Small intestine (tissue), 7 donors: Measurements from ENCODE around the gene SPDYE8. TPM values are rescaled to one million over a fixed set of nuclear protein-coding genes. Genes with fewer than 3 reads are reported as not detected.
"Not testable (repeated sequence)": the region's sequence is repeated elsewhere in the genome, so short reads cannot be mapped to it uniquely, and the experiment has no call there.

Source experiments
- DNase-seq, 2 donors: peaks; one replicate each; pipeline versions ENCODE4 v3.0.0 to v3.0.0-alpha.2; 2013
- FAIRE-seq: peaks from 2 replicates; lab custom pipeline; 2012; peaks lifted over from hg19 to GRCh38; lab: Jason Lieb, UNC
- H3K27ac ChIP-seq, 3 donors: one replicate each; pipeline ENCODE4 v1.5.1; 2013; ENCODE audit warnings: low read length in 2 of 3, mild to moderate bottlenecking in 2 of 3, control low read depth in 1 of 3, inconsistent platforms in 1 of 3, low read depth in 1 of 3, moderate library complexity in 1 of 3
- H3K27me3 ChIP-seq, 3 donors: one replicate each; pipeline ENCODE4 v1.6.1; 2013; ENCODE audit warnings: low read length in 3 of 3, inconsistent platforms in 1 of 3; ENCODE audit not compliant: control insufficient read depth in 3 of 3, insufficient read depth in 3 of 3
- H3K36me3 ChIP-seq, 3 donors: one replicate each; pipeline ENCODE4 v1.6.1; 2013; ENCODE audit warnings: low read length in 3 of 3, inconsistent platforms in 1 of 3, low read depth in 1 of 3, mild to moderate bottlenecking in 1 of 3, moderate library complexity in 1 of 3; ENCODE audit not compliant: control insufficient read depth in 3 of 3, insufficient read depth in 2 of 3
- H3K4me1 ChIP-seq, 3 donors: one replicate each; pipeline ENCODE4 v1.6.1; 2013; ENCODE audit warnings: low read length in 2 of 3, inconsistent platforms in 1 of 3, low read depth in 1 of 3, mild to moderate bottlenecking in 1 of 3, moderate library complexity in 1 of 3; ENCODE audit not compliant: control insufficient read depth in 3 of 3, insufficient read depth in 2 of 3
- H3K4me3 ChIP-seq, 3 donors: one replicate each; pipeline ENCODE4 v1.5.1; 2013; ENCODE audit warnings: low read length in 3 of 3, control low read depth in 1 of 3, inconsistent platforms in 1 of 3, low read depth in 1 of 3, mild to moderate bottlenecking in 1 of 3, moderate library complexity in 1 of 3
- H3K9me3 ChIP-seq, 2 donors: one replicate each; pipeline ENCODE4 v1.6.1; 2013; ENCODE audit warnings: low read depth in 1 of 2, low read length in 1 of 2; ENCODE audit not compliant: control insufficient read depth in 2 of 2, insufficient read depth in 1 of 2
- WGBS, 3 donors: extraction: QIAGEN DNeasy Blood & Tissue Kit; methylation state at CpG; one replicate each; pipeline ENCODE4 v1.1.7; 2013; 5-methylcytosine and 5-hydroxymethylcytosine counted together
- polyA plus RNA-seq, 4 donors: library from polyadenylated mRNA; stranded (reverse) in 3 of 4; unstranded in 1 of 4; fragments of 200-250 nt in 3 of 4; fragments of 120-200 nt in 1 of 4; gene quantifications; one replicate each; pipeline versions ENCODE4 v1.2.1 to v1.2.3, GENCODE V29; 2013
- donor health status: healthy with polysubstance abuse.
- donor health status: control.
- donor health status: control.
- donor health status: Bipolar disorder and iron deficiency.
- donor health status: healthy.

SPDYE8 gene
- polyA plus RNA-seq, 4 donors: 0.28 TPM; not detected in 3

- not testable (repeated sequence) for H3K36me3 ChIP-seq, H3K4me1 ChIP-seq, DNase-seq, H3K9me3 ChIP-seq, H3K27ac ChIP-seq, FAIRE-seq, H3K4me3 ChIP-seq, H3K27me3 ChIP-seq
- WGBS, 3 donors: 15 to 38% (median 34%) methylated on average over 4 to 10 of the region's 14 CpGs
Observed at GRCh38 chr7:72990146-72990913, 39.2 kb downstream of the SPDYE8 start.

DNA sequence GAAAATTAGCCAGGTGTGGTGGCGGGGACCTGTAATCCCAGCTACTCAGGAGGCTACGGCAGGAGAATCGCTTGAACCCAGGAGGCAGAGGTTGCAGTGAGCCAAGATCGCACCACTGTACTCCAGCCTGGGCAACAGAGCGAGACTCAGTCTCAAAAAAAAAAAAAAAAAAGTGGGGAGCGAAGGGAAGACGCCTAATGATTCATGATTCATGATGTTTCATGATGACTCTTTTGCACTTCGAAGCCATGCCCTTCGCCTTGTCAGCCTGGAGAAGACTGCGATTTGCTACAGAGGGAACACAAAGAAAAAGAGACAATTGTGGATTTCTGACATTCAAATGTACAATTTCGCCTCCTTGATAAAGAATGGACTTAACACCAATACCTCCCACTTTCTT lies 47.5 kb downstream of the SPDYE8 start:
- not testable (repeated sequence) for H3K27me3 ChIP-seq, H3K27ac ChIP-seq, H3K9me3 ChIP-seq, DNase-seq, H3K4me3 ChIP-seq, H3K36me3 ChIP-seq, H3K4me1 ChIP-seq, FAIRE-seq
- WGBS, 3 donors: 96% methylated on average over 4 of the region's 11 CpGs; no CpG with 5 or more reads in 2 of the 3 donors

DNA sequence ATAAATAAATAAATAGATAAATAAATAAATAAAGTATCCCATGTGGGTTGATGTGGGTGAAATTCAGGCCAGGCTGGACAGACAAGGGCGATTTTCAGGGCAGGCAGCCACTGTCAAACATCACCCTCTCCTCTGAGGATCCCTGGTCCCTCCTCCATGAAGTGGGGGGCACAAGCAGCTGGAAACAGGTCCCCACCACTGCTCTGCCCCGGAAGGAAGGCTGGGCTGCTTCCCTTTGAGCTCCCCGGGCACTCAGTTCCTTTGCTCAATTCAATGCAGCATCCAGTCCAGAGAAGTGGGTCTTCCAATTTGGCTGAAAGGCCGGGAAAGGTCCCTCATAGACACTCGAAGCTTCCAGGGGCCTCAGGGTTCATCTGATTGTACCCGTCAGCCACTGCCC lies 49.2 kb downstream of the SPDYE8 start:
- FAIRE-seq, DNase-seq, H3K4me3 ChIP-seq: not testable (repeated sequence)

GRCh38 chr7:72976434-72976833 lies 53.1 kb downstream of the SPDYE8 start:
- H3K4me1 ChIP-seq, H3K4me3 ChIP-seq, DNase-seq, H3K27ac ChIP-seq, FAIRE-seq, H3K9me3 ChIP-seq, H3K36me3 ChIP-seq, H3K27me3 ChIP-seq: not testable (repeated sequence)
- WGBS, 3 donors: 100% methylated on average over 2 to 4 of the region's 12 CpGs; no CpG with 5 or more reads in 1 of the 3 donors

More for the DNA sequence above, 49.2 kb downstream of the SPDYE8 start:
- not testable (repeated sequence) for H3K27me3 ChIP-seq, H3K4me1 ChIP-seq, H3K9me3 ChIP-seq, H3K36me3 ChIP-seq, H3K27ac ChIP-seq
- WGBS, 3 donors: 87 to 100% (median 100%) methylated on average over 2 of the region's 6 CpGs

GRCh38 chr7:72975656-72976286 lies 53.8 kb downstream of the SPDYE8 start:
- not testable (repeated sequence) for H3K27me3 ChIP-seq, H3K27ac ChIP-seq, DNase-seq, FAIRE-seq, H3K4me3 ChIP-seq, H3K9me3 ChIP-seq, H3K4me1 ChIP-seq, H3K36me3 ChIP-seq
- 91 to 93% (median 92%) methylated on average over 6 to 13 of the region's 55 CpGs for WGBS, 3 donors

GRCh38 chr7:72974781-72975180 lies 54.8 kb downstream of the SPDYE8 start:
- H3K27ac ChIP-seq, DNase-seq, H3K4me3 ChIP-seq, FAIRE-seq, H3K9me3 ChIP-seq, H3K36me3 ChIP-seq, H3K27me3 ChIP-seq, H3K4me1 ChIP-seq: not testable (repeated sequence)
- 72 to 100% (median 79%) methylated on average over 4 of the region's 7 CpGs for WGBS, 3 donors

GRCh38 chr7:72971505-72971904 lies 58.1 kb downstream of the SPDYE8 start:
- H3K4me1 ChIP-seq, H3K27ac ChIP-seq, FAIRE-seq, H3K9me3 ChIP-seq, H3K27me3 ChIP-seq, H3K4me3 ChIP-seq, H3K36me3 ChIP-seq, DNase-seq: not testable (repeated sequence)
- no CpG with 5 or more reads among the region's 6 CpGs for WGBS, 3 donors
